ENCODE data around the gene SYCE1. TPM values are rescaled to one million over a fixed set of nuclear protein-coding genes. Genes with fewer than 3 reads are reported as not detected.
"Not testable (repeated sequence)": the region's sequence is repeated elsewhere in the genome, so short reads cannot be mapped to it uniquely, and the experiment has no call there.

Gene SYCE1
- total and polyA plus RNA-seq, 8 donors, result 0.10 to 0.90 (median 0.21) TPM; not detected in 3

DNA sequence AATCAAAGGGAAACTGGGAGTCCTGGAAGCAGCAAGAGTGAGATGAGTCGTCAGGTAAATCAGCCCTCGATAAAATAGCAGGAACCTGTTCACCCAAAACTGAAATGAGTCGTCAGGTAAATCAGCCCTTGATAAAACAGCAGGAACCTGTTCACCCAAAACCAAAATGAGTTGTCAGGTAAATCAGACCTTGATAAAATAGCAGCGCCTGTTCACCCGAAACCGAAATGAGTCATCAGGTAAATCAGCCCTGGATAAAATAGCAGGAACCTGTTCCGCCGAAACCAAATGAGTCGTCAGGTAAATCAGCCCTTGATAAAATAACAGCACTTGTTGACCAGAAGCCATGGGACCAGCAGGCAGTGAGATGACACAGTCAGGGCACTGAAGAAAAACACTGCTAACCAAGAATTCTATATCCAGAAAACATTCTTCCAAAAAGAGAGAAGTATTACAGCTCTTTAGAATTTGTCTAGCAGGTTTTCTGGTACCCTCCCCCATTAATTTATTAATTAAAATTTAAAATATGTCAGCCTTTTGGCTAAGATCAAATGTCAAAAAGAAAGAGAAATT lies 41.7 kb downstream of the SYCE1 start:
- no peak for TF ChIP-seq CTCF (IDR thresholded peaks at IDR 0.05)
- ATAC-seq (no peak), DNase-seq (no peak)
- H3K27me3 ChIP-seq, result peaks cover 16 to 41% of the 10 kb centered on the region in 2 donors
- H3K9me3 ChIP-seq, result peaks cover 0 to 20% of the 10 kb centered on the region in 2 donors
- intact Hi-C loops (cut with DNase I), result no loop called here
- no peak overlapping the region for H3K27ac ChIP-seq
- H3K4me1 ChIP-seq, result peaks cover 0 to 16% of the 10 kb centered on the region in 2 donors
- H3K4me3 ChIP-seq, result no peak overlapping the region
- H3K36me3 ChIP-seq, result no peaks in the 10 kb centered on the region

GRCh38 chr10:133520193-133520738 lies 45.1 kb downstream of the SYCE1 start:
- peaks cover 0 to 6% of the 10 kb centered on the region in 2 donors for H3K4me1 ChIP-seq
- H3K9me3 ChIP-seq, result peaks cover 0 to 20% of the 10 kb centered on the region in 2 donors
- H3K27ac ChIP-seq, result no peak overlapping the region
- DNase-seq (peak; percentile 26 to 96 (median 61)), ATAC-seq (peak; percentile 100)
- intact Hi-C loops (cut with DNase I), result no loop called here
- peak overlapping the region; percentile 21 to 34 for H3K4me3 ChIP-seq
- no peaks in the 10 kb centered on the region for H3K36me3 ChIP-seq
- H3K27me3 ChIP-seq, result peaks cover 0 to 7% of the 10 kb centered on the region in 2 donors
- peak; percentile 76 to 92 for TF ChIP-seq CTCF (IDR thresholded peaks at IDR 0.05)

GRCh38 chr10:133518517-133518916 lies 46.9 kb downstream of the SYCE1 start:
- H3K4me3 ChIP-seq; H3K27me3 ChIP-seq; H3K27ac ChIP-seq; H3K9me3 ChIP-seq; ATAC-seq; DNase-seq; H3K4me1 ChIP-seq; H3K36me3 ChIP-seq; intact Hi-C loops (cut with DNase I): not testable (repeated sequence)

- peaks cover 0 to 6% of the 10 kb centered on the region in 2 donors for H3K4me1 ChIP-seq
- TF ChIP-seq CTCF (IDR thresholded peaks at IDR 0.05), result no peak
- DNase-seq (peak in 1 of 4 donors; percentile 16), ATAC-seq (no peak)
- intact Hi-C loops (cut with DNase I), result no loop called here
- peaks cover 0 to 7% of the 10 kb centered on the region in 2 donors for H3K27me3 ChIP-seq
- H3K36me3 ChIP-seq, result no peaks in the 10 kb centered on the region
- H3K9me3 ChIP-seq, result no peaks in the 10 kb centered on the region
- H3K4me3 ChIP-seq, result no peak overlapping the region
- no peak overlapping the region for H3K27ac ChIP-seq
Observed at GRCh38 chr10:133516057-133516456, 49.3 kb downstream of the SYCE1 start.

DNA sequence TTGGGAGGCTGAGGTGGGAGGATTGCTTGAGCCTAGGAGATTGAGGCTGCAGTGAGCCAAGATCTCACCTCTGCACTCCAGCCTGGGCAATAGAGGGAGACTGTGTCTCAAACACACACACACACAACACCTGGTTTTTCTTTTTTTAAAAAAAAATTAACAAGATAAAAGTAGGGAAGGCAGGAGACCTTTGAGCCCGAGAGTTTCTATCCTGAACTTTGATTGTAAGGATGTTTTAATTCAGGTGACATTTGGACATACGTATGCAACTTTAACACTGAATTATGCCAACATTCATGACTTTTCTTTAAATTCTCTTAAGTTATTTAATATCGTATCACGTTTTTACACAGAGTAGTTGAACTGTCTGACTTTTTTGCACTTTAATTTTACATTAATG lies 49.9 kb downstream of the SYCE1 start:
- no peak for TF ChIP-seq CTCF (IDR thresholded peaks at IDR 0.05)
- Histone ChIP-seq H3K4me1 (peaks cover 0 to 6% of the 10 kb centered on the region in 2 donors), H3K27me3 (peaks cover 0 to 9% of the 10 kb centered on the region in 2 donors), H3K27ac (no peak overlapping the region), H3K36me3 (no peaks in the 10 kb centered on the region), H3K9me3 (no peaks in the 10 kb centered on the region), H3K4me3 (no peak overlapping the region)
- DNase-seq, result no peak
- ATAC-seq, result no peak
- intact Hi-C loops (cut with DNase I), result no loop called here
